Gastroesophageal sphincter (tissue), 4 donors: ENCODE measurements around the gene ISG15. TPM values are rescaled to one million over a fixed set of nuclear protein-coding genes. Genes with fewer than 3 reads are reported as not detected.

Source experiments
- ATAC-seq: fragments of 150-250 bp; one replicate; pipeline ENCODE4 v1.9.1; 2016; ENCODE audit warnings: mild to moderate bottlenecking, moderate library complexity
- H3K27ac ChIP-seq, 4 donors: fragments of 200-600 bp; sonication (generic) in 3 of 4; 1 replicate in 3 of 4; 2 replicates in 1 of 4; pipeline ENCODE4 v1.5.1; 2016 to 2019
- H3K27me3 ChIP-seq: fragments of 200-600 bp; sonication (generic); one replicate; pipeline ENCODE4 v1.5.1; 2019
- H3K36me3 ChIP-seq, 2 donors: fragments of 200-600 bp; sonication (generic); one replicate each; pipeline ENCODE4 v1.5.1; 2019; ENCODE audit warnings: control low read depth in 1 of 2
- H3K4me1 ChIP-seq, 3 donors: fragments of 200-600 bp; sonication (generic); 1 replicate in 2 of 3; 2 replicates in 1 of 3; pipeline ENCODE4 v1.5.1; 2016 to 2019; ENCODE audit warnings: control low read depth in 2 of 3
- H3K4me3 ChIP-seq, 2 donors: fragments of 200-600 bp; sonication (generic); one replicate each; pipeline ENCODE4 v1.5.1; 2019; ENCODE audit warnings: mild to moderate bottlenecking in 1 of 2, moderate library complexity in 1 of 2
- H3K9me3 ChIP-seq, 3 donors: fragments of 200-600 bp; sonication (generic); one replicate each; pipeline ENCODE4 v1.5.1; 2017 to 2019; ENCODE audit warnings: control low read depth in 2 of 3
- EP300 ChIP-seq: sonication (generic); formaldehyde crosslinking; IDR thresholded peaks from one replicate; pipeline ENCODE4 v1.6.1; 2017; ENCODE audit warnings: antibody characterized with exemption, mild to moderate bottlenecking
- POLR2A ChIP-seq, 2 donors: fragments of 450-650 bp; IDR thresholded peaks; one replicate each; pipeline ENCODE4 v1.6.1; 2017; ENCODE audit warnings: antibody characterized with exemption in 2 of 2, mild to moderate bottlenecking in 2 of 2, moderate library complexity in 1 of 2
- POLR2AphosphoS5 ChIP-seq: sonication (generic); formaldehyde crosslinking; IDR thresholded peaks from one replicate; pipeline ENCODE4 v1.6.1; 2017; ENCODE audit warnings: antibody characterized with exemption
- WGBS, 2 donors: methylation state at CpG; one replicate each; pipeline ENCODE4 v1.1.5; 2018; ENCODE audit warnings: low coverage in 1 of 2; 5-methylcytosine and 5-hydroxymethylcytosine counted together
- total RNA-seq, 4 donors: library from RNA; depleted of rRNA; stranded (reverse); fragments of >200 nt; gene quantifications; one replicate each; pipeline ENCODE4 v1.1.0, GENCODE V29; 2016
- TF ChIP-seq, protein P1 (sequence below), 4 experiments: fragments of 200-600 bp in 2 of 4; fragments of 450-650 bp in 2 of 4; sonication (generic) in 1 of 4; IDR thresholded peaks; one replicate each; pipeline ENCODE4 v1.5.1; 2017 to 2019; ENCODE audit warnings: antibody characterized with exemption in 4 of 4, mild to moderate bottlenecking in 2 of 4, moderate library complexity in 2 of 4

ISG15 gene
- total RNA-seq, 4 donors from 2014 or later, result 26.9 to 56.2 (median 45.9) TPM

- TF ChIP-seq, protein P1, sequence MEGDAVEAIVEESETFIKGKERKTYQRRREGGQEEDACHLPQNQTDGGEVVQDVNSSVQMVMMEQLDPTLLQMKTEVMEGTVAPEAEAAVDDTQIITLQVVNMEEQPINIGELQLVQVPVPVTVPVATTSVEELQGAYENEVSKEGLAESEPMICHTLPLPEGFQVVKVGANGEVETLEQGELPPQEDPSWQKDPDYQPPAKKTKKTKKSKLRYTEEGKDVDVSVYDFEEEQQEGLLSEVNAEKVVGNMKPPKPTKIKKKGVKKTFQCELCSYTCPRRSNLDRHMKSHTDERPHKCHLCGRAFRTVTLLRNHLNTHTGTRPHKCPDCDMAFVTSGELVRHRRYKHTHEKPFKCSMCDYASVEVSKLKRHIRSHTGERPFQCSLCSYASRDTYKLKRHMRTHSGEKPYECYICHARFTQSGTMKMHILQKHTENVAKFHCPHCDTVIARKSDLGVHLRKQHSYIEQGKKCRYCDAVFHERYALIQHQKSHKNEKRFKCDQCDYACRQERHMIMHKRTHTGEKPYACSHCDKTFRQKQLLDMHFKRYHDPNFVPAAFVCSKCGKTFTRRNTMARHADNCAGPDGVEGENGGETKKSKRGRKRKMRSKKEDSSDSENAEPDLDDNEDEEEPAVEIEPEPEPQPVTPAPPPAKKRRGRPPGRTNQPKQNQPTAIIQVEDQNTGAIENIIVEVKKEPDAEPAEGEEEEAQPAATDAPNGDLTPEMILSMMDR (IDR thresholded peaks at IDR 0.05), result no peak
- TF ChIP-seq POLR2A (IDR thresholded peaks at IDR 0.05) (no peak), POLR2AphosphoS5 (no peak), EP300 (no peak)
- H3K9me3 ChIP-seq, result no peaks in the 10 kb centered on the region
- no peak overlapping the region for H3K27ac ChIP-seq
- no peaks in the 10 kb centered on the region for H3K27me3 ChIP-seq
- H3K4me3 ChIP-seq, result no peak overlapping the region
- H3K36me3 ChIP-seq, result peaks cover 0 to 97% of the 10 kb centered on the region in 2 donors
- WGBS, 2 donors, result 92% methylated on average over 2 of the region's 25 CpGs; no CpG with 5 or more reads in 1 of the 2 donors
- ATAC-seq, result no peak
- H3K4me1 ChIP-seq, result no peaks in the 10 kb centered on the region
These were observed 34.7 kb downstream of the ISG15 start for GRCh38 chr1:1047963-1048362.

- TF ChIP-seq, protein P1 (IDR thresholded peaks at IDR 0.05), result no peak
- TF ChIP-seq EP300 (no peak), POLR2A (IDR thresholded peaks at IDR 0.05) (no peak), POLR2AphosphoS5 (no peak)
- no peaks in the 10 kb centered on the region for H3K4me1 ChIP-seq
- no peak overlapping the region for H3K4me3 ChIP-seq
- no peaks in the 10 kb centered on the region for H3K9me3 ChIP-seq
- WGBS, 2 donors, result 93% methylated on average over 7 of the region's 28 CpGs; no CpG with 5 or more reads in 1 of the 2 donors
- no peaks in the 10 kb centered on the region for H3K27me3 ChIP-seq
- H3K27ac ChIP-seq, result no peak overlapping the region
- H3K36me3 ChIP-seq, result peaks cover 0 to 97% of the 10 kb centered on the region in 2 donors
- ATAC-seq, result no peak
These were observed 35.5 kb downstream of the ISG15 start for GRCh38 chr1:1048765-1049164.

- no peaks in the 10 kb centered on the region for H3K27me3 ChIP-seq
- TF ChIP-seq EP300, result no peak
- no peak for TF ChIP-seq POLR2A (IDR thresholded peaks at IDR 0.05)
- TF ChIP-seq, protein P1 (IDR thresholded peaks at IDR 0.05), result no peak
- TF ChIP-seq POLR2AphosphoS5, result no peak
- no CpG with 5 or more reads among the region's 57 CpGs for WGBS, 2 donors
- H3K36me3 ChIP-seq, result peaks cover 0 to 97% of the 10 kb centered on the region in 2 donors
- no peaks in the 10 kb centered on the region for H3K9me3 ChIP-seq
- no peak for ATAC-seq
- no peaks in the 10 kb centered on the region for H3K4me1 ChIP-seq
- H3K4me3 ChIP-seq, result no peak overlapping the region
- H3K27ac ChIP-seq, result no peak overlapping the region
These were observed 36.2 kb downstream of the ISG15 start for GRCh38 chr1:1049318-1050165.

DNA sequence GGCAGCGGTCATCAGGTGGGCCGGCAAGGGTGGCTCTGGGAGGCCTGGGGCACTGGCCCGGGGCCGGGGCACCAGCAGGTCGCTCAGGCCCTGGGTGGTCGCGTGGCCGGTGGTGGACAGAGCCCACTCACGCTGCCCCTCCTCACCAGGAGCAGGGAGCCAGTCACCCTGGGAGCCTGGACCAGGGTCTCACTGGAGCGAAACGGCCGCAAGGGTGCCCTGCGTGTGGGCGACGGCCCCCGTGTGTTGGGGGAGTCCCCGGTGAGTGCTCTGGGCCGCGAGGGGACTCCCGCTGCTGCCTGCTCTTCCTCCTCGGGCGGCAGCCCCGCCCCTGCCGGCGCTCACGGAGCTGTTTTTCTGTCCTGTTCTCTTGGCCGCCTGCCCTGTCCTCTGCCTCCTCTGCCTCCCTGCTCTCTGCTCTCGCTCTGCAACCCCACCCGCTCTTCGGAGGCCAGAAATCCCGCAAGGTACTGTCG is 37.3 kb downstream of the ISG15 start:
- peaks cover 0 to 97% of the 10 kb centered on the region in 2 donors for H3K36me3 ChIP-seq
- H3K27ac ChIP-seq, result no peak overlapping the region
- TF ChIP-seq POLR2AphosphoS5, result no peak
- TF ChIP-seq, protein P1 (IDR thresholded peaks at IDR 0.05), result no peak
- TF ChIP-seq EP300, result no peak
- TF ChIP-seq POLR2A (IDR thresholded peaks at IDR 0.05), result no peak
- H3K4me3 ChIP-seq, result no peak overlapping the region
- no peak for ATAC-seq
- 88 to 100% methylated on average over 3 to 20 of the region's 32 CpGs for WGBS, 2 donors
- no peaks in the 10 kb centered on the region for H3K27me3 ChIP-seq
- no peaks in the 10 kb centered on the region for H3K4me1 ChIP-seq
- H3K9me3 ChIP-seq, result no peaks in the 10 kb centered on the region
